ENCODE results near the gene ADGRG2.

ADGRG2 gene

GRCh38 chrX:19121898-19122640, at the start of gene ADGRG2:
ADGRG2 (minus strand) TSS chrX:19122468; CDS start chrX:19068834, 53,634 bp downstream.
- DNase-seq = no peak

DNA sequence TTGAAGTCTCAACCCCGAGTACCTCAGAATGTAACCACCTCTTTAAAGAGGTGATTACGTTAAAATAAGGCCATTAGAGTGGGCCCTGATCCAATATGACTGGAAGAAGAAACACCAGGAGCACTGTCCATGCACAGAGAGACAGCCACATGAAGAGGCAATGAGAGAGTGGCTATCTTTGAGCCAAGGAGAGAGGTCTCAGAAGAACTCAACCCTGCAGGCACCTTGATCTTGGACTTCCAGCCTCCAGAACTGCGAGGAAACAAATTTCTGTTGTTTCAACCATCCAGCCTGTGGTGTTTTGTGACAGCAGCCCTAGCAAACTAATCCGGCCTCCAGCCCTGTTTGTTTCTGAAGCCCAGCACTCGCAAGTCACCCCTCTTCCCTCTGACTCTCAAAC, 46.3 kb upstream of the ADGRG2 start:
- no peak for DNase-seq

DNA sequence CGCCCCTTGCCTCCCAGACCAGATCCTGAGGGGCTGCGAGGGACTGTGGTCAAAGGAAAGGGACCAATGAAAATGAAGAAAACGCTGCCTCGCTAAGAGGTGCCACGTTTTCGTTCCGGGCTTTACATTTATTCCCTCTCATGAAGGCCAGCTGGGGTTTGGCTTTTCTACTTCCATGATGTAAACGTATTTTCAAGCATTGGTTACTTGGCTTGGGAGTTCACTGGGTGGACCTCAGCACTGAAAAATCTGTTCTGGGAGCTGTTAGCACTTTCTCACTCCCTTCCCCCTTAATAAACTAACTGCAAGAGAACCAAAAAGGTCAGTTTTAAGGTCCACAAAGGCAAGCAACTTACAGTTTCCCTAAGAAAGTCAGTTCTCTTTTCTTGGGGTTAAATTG, 40.6 kb upstream of the ADGRG2 start:
- no peak for DNase-seq

DNA sequence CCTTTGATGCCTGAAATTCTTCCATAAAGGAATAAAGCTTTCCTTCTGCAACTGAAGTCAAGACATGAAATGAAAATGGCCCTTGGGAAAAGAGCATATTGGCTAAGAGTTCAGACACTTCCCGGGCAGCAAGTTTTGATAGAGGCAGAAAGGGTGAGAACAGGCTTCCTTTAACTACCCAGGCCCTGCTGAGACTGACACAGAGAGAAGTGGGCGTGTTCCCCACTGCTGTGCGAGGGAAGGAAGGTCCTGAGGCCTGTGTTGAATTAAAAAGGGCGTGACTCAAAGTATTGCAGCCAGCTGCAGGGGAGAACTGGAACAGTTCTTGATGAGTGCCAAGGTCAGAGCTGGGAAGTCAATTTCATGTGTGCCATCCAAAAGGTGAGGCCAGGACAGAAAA, 33.9 kb upstream of the ADGRG2 start:
- no peak for DNase-seq

- DNase-seq = no peak
Observed at GRCh38 chrX:19152762-19153161, 30.5 kb upstream of the ADGRG2 start.

- no peak for DNase-seq
Observed at GRCh38 chrX:19137067-19137466, 14.8 kb upstream of the ADGRG2 start.

- no peak for DNase-seq
Observed at GRCh38 chrX:19133784-19134183, 11.5 kb upstream of the ADGRG2 start.

DNA sequence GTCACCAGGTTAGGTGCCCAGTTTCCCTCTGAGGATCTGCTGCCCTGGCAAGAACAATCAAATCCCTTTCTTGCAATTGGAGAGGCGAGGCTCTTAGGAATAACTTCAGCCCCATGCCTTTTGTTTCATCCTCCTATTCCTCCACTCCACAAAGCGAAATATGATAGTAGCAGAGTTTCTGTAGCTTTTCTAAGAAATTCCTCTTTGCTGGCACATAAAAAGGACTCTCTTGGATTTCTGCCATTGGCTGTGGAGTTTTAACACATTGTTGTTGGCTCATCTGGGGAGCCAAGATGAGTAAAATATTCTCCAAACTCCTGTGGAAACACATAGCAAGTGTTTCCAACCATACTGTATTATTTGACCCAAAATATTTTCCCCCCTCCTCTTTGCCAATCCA, 11.0 kb upstream of the ADGRG2 start:
- DNase-seq = no peak

GRCh38 chrX:19130628-19131027, 8.4 kb upstream of the ADGRG2 start:
- no peak for DNase-seq

- DNase-seq = no peak
Observed at GRCh38 chrX:19129694-19130093, 7.4 kb upstream of the ADGRG2 start.

DNA sequence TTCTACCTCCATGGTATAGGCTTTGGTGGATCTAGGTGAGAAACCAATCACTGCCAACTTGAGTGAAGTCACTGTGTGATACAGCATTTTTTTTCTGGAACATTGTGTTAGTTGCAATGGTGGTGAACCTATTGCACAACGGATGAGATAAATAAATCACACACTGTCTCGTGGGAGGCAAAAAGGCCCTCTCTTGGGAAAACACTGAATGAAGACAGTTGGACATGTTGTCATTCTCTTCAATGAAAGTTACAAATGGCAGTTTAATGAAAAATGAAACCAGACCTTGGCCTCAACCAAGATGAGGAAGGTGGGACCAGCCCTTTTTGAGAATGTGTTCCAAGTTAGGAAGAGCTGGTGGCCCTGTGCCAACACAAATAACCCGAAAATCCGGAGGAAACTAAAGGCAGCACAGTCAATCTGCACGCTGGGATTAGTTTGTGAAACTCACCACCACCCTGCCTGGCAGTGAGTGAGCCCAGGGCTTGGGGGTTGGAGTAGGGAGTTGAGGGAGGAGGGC, 5.4 kb upstream of the ADGRG2 start:
- DNase-seq = no peak

- no peak for DNase-seq
Observed at GRCh38 chrX:19122641-19123009, 357 bp upstream of the ADGRG2 start.

- DNase-seq = no peak
Observed at GRCh38 chrX:19121466-19121865, 802 bp downstream of the ADGRG2 start.

GRCh38 chrX:19110642-19111041, 11.6 kb downstream of the ADGRG2 start:
- no peak for DNase-seq

DNA sequence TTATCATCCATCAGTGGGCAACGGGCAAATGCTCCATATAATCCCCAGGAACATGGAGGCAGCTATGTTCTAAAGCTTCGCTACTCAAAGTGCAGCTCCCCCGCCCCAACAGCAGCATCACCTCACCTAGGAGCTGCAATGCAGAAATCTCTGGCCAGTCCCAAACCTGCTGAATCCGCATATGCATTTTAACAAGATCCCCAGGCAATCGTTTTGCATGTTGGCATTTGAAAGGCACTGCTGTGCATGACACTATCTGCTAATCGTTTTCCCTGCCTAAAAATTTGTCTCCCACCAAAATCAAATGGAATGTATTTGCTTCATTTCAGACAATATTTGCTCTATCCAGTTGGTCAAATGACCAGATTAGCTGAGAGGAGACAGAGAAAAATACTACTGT, 15.2 kb downstream of the ADGRG2 start:
- no peak for DNase-seq

GRCh38 chrX:19100586-19100985, 21.7 kb downstream of the ADGRG2 start:
- DNase-seq = no peak

GRCh38 chrX:19097553-19098283, 24.6 kb downstream of the ADGRG2 start:
- no peak for DNase-seq

DNA sequence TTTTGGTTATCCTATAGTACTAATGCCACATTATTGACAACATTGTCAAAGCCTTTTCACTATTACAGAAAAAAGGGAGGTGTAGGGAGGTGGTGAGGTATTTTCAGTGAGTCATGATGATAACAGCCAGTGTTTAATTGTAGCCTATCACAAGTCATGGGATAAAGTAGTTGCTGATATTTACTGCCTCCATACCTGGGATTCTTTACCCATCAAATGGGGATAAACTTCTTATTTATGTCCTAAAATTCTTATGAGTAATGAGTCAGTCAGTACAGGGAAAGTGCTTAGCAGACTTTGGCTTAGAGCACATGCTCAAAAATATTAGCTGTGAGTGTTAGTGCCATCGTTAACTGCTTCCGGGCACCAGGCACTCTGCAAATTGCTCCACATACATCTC, 25.7 kb downstream of the ADGRG2 start:
- no peak for DNase-seq

GRCh38 chrX:19094654-19095053, 27.6 kb downstream of the ADGRG2 start:
- DNase-seq = no peak

- DNase-seq = no peak
Observed at GRCh38 chrX:19091596-19091995, 30.7 kb downstream of the ADGRG2 start.

- DNase-seq = no peak
Observed at GRCh38 chrX:19089555-19090040, 32.7 kb downstream of the ADGRG2 start.

DNA sequence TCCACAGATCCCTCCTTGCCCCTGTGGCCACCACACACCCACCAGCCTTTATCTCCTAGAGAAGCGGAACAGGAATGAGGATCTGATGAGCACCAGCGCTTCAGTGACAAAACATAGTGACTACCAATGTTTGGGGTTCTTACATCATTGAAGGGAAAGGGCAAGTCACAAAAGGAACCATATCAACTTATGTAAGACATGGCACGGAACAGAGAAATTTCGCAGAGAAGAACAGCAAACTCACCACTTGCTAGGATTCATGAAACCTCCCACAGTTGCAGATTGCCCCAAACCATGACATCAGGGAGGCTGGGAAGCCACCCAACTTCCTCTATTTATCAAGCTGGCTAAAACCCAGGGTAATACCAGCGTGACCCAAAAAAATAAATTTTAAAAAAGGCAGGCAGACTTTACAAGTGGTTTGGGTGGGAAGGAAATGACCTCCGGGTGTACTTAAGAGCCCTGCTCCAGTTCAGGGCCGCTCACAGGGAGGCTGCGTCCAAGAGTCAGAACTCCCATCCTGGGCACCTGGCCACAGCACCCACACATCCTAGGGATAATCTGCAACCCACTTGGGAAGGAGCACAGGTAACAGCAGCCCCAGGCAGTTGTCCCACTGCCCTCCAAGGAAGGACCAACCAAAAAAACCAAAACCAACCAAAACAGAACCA, 36.0 kb downstream of the ADGRG2 start:
- DNase-seq = no peak

- DNase-seq = no peak
Observed at GRCh38 chrX:19085666-19086065, 36.6 kb downstream of the ADGRG2 start.

GRCh38 chrX:19075754-19076153, 46.5 kb downstream of the ADGRG2 start:
- no peak for DNase-seq
